HG02678 (cell line): ENCODE measurements around the gene NEU2.
A peak's percentile ranks its signal among the peaks of the same experiment; 100 is the strongest.
"Not testable (repeated sequence)": the region's sequence is repeated elsewhere in the genome, so short reads cannot be mapped to it uniquely, and the experiment has no call there.

Experiments
- ATAC-seq: cut with Tn5 transposase; IDR thresholded peaks from one replicate; pipeline ENCODE4 v1.9.1; 2021; ENCODE audit warnings: mild to moderate bottlenecking, moderate library complexity; ENCODE audit not compliant: unreplicated experiment

Gene NEU2

DNA sequence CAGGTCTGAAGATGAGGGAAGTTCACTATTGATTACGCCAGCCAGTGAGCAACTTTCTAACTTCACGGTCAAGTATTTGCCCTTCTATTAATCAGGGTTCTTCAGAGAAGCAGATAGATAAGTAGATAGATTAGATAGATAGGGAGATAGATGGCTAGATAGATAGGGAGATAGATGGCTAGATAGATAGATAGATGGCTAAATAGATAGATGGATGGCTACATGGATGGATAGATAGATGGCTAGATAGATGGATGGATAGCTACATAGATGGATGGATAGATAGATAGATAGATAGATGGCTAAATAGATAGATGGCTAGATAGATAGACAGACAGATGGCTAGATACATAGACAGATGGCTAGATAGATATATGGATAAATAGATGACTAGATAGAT lies 22.9 kb downstream of the NEU2 start:
- ATAC-seq = no peak

DNA sequence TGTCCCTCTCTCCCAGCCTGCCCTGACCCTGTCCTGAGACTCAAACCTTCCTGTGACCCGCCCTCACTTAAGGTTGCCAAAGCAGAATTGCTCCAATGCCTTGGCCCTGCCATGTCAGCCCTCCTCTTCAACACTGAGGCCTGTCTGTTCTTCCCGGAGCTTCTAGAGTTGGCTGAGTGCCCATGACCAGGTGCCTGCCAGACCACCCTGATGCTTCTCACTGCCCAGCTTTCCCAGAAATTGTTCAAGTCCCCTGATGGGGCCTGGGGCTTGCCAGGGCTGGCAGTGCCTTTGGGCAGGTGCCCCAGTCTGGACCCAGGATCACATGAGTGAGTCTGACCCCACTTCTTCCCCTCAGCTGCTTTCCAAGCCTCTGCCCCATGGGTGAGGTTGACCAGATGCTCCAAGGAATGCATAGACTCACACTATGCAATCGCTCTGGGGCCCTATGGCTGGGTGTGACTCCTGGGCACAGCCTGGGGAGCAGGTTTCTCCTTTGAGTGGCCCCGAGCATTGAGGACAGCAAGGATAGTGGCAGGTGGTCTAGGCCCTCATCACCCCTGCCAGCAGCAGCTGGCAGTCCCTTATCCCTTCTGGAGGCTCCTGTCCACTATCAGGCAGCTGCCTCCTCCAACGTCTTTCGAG lies 24.6 kb downstream of the NEU2 start:
- ATAC-seq = no peak

- ATAC-seq = no peak
These were observed 26.5 kb downstream of the NEU2 start for GRCh38 chr2:233058717-233059546.

DNA sequence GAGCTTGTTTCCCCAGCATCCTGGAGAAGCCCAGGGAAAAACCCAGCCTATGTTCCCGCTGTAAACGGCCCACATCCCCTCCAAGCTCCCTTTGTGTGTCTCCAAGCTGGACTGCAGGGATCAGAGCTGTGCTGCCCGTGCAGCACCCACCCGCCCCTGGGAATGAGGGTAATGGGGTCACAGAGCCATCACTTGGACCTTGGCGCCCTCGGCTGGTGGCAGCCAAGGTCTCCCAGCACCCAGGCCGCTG lies 27.0 kb downstream of the NEU2 start:
- no peak for ATAC-seq

DNA sequence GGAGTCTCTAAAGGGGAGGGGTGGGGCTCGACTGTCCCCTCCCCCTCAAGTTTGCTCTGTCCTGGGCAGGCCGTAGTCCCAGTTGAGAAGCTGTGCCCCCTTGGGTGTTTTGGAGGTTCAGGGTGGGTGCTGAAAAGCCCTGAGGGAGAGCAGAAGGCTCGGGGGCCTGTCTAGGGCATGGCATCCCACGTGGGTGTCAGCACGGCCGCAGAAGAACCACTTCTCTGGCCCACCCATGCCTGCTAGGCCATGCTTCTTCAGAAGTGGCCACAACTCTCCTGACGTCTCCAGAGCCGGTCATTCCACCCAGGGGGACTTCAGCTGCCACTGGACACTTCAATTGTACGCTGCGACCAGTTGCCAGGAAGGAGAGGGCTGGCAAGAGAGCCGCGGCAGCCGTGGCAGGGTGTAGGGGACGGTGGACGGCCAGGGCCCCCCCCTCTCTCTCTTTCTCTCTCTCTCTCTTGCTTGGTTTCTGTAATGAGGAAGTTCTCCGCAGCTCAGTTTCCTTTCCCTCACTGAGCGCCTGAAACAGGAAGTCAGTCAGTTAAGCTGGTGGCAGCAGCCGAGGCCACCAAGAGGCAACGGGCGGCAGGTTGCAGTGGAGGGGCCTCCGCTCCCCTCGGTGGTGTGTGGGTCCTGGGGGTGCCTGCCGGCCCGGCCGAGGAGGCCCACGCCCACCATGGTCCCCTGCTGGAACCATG lies 27.5 kb downstream of the NEU2 start, which contains the start of gene INPP5D:
TSS of gene INPP5D (plus strand) at position 546 of the 704 bp plus-strand sequence. CDS start at position 683, 137 bp downstream.
- peak; percentile 42 for ATAC-seq

DNA sequence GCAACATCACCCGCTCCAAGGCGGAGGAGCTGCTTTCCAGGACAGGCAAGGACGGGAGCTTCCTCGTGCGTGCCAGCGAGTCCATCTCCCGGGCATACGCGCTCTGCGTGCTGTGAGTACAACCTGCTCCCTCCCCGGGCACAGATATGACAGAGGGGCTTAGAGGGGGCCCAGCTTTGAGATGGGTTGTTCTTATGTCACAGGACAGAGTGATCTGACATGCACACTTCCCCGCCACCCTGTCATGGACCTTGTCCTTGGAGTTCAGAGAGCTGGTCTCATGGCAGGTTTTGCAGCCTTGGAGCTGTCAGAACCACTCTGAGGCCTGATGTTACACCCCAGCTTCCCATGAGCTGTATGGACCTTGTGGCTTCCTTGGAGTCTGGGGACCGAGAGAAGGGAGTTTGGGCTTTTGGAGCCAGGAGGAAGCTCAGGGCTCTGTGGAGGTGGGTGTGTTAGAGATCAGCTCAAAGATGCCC lies 28.1 kb downstream of the NEU2 start:
- peak; percentile 1 for ATAC-seq

DNA sequence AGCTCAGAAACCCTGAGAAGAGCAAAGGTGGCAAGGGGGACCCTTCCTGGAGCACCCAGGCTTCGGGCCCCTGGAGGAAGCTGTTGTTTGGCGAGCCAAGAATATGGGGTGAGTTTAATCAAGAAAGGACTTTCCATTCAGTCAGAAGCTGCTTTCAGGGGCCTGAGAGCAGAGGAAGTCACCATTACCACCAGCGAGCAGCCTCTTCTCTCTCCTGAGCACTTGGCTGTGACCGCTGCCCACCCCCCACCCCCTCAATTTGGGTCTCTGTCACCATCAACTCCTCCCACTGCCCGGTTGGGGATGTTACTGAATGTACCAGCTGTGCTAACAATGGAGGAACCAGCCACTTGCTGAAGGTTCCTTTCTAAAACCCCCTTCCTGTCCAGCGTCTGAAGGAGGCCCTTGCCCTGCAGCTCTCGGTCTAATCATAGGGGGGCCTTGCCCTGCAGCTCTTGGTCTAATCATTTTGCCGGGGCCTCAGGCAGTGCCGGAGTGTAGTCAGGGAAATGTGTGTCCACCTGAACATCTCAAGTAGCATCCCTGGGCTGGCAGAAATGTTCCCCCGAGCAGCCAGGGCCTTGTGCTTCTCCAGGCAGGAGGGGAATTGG lies 28.6 kb downstream of the NEU2 start:
- peak; percentile 19 for ATAC-seq

DNA sequence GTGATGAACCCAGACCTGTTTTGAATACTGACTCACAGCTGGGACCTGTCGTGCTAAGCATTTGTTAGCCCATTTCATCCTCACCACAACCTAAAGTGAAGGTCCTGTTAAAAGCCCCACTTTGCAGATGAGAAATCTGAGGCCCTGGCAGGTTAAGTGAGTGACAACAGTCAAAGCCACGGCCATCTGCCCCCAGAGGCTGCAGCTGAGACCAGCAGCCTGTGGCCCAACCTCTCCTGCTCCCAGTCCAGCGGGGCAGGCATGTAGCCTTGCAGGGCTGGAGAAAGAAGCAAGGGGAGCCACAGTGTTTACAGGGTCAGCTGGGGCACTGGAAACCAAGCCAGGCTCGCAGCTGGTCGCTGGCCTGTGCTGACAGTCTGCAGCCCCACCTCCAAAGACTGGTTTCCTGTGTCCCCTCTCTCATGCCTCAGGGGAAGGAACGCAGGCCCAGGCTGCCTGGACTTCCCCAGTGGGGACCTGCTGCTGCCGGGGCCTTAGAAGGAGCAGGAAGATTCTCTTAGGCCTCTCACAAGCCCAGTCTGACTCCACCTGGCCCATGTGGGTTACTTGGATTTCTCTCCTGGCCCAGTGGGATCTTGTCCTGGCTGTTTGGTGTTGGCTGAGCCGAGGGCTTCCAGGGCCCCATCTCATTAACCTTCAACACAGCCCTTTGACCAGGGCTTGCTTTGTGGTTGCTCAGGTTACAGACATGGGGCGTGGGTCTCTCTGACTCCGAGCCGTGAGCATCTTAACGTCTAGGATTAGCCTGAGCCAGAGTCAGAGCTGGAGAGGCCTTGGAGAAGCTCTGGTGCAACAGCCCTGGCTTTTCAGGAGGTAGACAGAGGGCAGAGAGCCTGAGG lies 29.3 kb downstream of the NEU2 start:
- ATAC-seq = peak; percentile 22

DNA sequence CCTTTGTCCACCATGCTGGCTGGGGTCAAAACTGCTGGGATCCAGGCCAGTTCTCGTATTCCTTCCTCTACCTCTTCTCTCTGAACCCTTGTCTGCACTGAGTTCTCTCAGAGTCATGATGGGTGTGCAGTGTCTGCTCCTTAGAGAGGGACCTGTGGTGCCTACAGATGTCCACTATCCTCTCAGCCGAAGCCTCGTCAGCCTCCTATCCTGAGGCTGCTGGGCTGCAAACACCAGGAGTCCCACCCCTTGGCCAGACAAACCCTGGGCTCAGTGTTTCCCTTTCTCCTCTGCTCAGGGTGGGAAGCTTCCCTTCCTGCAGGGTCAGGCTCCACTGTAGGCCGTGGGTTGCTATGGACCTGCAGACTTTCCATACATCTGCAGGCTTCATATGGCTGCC lies 30.0 kb downstream of the NEU2 start:
- no peak for ATAC-seq

DNA sequence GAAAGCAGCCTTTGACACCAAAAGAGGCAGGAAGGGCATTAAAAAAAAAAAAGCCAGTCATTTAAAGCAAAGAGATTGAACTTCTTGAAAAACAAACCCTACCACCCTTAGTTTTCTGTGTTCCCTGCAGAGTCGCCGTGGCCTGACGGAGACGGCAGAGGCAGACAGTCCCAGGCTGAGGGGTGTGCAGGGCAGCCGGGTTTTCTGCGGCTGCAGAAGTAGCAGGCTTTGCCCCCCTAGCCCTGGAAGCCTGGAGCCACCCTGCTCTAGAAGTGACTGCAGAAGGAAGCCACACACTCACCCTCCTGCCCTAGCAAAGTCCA lies 30.4 kb downstream of the NEU2 start:
- ATAC-seq = no peak

DNA sequence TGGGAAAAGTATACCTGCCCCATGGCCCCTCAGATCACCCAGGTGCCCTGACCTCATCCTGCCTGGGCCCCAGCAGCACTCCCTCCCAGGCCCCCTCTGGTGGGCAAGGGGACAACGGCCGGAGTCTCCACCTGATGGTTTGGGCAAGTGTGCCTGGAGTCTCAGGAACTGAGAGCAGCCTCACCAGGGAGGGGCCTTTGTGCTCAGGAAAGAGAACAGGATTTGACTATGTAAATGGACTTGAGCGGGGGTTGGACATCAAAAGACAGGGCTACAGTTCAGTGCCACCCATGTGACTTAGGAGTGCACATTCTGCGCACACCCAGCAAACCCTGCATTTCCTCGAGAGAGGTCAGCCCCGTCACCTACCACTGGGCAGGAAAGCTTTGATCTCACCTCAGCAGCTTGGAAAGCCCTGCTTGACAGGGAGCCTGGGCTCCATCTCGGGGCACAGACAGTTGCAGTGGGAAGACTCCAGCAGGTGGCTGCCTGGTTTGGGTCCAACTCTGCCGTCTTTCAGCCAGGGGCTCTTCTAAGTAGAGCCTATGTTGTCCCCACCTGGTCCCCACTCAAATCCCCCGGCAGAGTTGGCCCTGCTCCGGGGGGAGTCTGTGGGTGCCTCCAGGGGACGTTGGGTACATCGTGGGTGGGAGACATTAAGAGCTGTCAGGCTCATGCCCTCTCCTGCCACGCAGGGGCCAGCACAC lies 30.9 kb downstream of the NEU2 start:
- ATAC-seq = peak; percentile 46

DNA sequence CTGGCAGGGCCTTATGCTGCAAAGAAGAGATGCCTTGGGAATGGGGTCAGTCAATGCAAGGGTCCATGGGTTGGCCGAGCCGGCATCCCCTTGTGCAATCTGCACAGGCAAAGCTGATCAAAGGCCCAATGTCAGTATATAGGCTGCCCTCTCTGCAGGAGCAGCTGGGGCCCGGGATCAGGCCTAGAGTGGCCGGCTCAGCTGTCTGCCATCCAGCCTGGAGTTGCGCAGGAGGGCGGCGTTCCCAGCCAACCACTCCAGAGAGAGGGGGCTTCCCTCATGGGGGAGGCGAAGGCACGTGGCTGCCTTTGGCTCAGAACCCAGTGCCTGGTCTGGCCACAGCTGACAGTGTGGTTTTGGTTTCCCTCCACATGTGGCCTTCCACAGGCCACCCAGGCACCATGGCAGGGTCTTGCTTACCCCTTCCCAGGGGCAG lies 31.5 kb downstream of the NEU2 start:
- ATAC-seq = no peak

DNA sequence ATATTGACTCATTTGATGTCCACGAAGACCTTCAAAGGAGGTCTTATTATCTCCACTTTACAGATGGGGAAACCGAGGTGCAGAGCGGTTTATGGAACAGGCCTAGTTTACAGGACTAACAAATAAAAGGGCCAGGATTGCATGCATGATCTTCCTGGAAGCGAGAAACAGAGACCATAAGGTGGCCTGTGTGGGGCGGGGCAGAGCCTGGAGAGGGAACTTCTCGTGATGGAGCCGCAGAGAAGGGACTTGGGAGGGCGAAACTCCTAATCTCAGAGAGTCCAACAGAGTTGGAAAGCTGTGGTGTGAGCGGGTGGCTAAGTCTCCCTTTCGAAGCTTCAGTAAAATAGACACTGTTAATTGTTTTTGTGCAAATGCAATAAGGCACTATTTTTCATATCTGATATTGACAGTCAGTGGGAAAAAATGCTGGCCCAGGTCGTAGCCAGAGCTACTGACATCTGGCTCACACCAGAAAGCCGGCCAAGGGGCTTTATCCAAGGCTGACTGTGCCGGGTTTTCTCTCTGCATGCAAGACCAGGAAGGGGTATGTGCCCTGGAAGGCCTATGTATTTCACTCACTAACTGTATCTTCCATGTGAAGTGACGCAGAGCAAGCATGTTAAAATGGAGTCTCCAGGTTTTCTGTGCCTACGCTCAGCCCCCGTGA lies 32.2 kb downstream of the NEU2 start:
- no peak for ATAC-seq

GRCh38 chr2:233065200-233065589 lies 32.7 kb downstream of the NEU2 start:
- ATAC-seq = not testable (repeated sequence)

DNA sequence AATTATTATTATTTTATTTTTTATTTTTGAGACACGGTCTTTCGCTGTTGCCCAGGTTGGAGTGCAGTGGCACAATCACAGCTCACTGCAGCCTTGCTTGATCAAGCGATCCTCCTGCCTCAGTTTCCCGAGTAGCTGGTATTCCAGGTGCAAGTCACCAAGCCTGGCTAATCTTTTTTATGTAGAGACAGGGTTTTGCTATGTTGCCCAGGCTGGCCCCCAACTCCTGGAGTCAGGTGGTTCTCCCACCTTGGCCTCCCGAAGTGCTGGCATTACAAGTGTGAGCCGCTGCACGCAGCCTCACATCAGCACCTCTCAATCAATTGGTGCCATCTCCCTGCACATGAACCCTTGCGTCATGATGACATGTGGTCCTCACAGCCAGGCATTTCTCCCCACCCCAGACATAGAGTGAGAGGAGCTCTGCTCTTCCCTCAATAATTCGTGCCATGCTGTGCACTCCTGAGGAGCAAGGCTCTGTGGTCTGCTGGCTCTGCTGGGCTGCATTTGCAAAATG lies 33.5 kb downstream of the NEU2 start:
- no peak for ATAC-seq

DNA sequence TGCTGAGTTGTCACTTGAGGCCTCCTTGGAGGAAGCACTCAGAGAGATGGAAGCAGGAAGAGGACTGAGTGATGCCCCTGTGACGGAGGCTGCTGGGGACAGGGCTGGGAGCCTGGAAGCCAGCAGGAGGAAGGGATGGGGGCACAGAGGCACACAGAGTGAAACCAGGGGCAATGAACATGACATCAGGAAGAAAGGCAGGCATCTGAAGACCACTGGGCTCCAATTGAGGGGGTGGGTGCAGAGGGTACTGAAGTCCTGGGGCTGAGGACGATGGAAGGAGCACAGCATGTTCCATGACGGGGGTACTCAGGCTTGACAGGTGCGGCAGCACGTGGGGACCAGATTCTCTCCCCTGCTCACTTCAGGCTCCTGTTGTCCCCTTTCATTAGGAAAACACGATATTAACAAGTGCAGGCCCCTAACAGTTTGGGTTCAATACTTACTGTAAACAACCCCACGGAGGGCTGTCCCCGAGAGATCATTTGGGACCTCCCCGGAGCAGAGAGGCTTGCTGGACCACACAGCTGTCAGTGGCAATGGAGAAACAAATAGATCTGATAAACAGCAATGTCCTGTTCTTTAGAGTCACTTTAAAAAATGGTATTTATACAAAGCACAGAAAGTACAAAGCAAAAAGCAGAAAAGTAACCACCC lies 36.4 kb downstream of the NEU2 start:
- ATAC-seq = no peak

- ATAC-seq = no peak
These were observed 40.4 kb downstream of the NEU2 start for GRCh38 chr2:233072838-233073237.

GRCh38 chr2:233074106-233074505 lies 41.6 kb downstream of the NEU2 start:
- no peak for ATAC-seq
